ENCODE measurements around the gene KCNQ5.

The KCNQ5 gene

GRCh38 chr6:72784581-72784980, 162.7 kb downstream of the KCNQ5 start:
- no peaks in the 10 kb centered on the region for H3K4me1 ChIP-seq (ENCODE audit: control insufficient read depth, low read depth, low read length)
- no peak overlapping the region for H3K4me3 ChIP-seq (ENCODE audit: low read length)
- no peak overlapping the region for H3K27ac ChIP-seq (ENCODE audit: low read length)
- no peaks in the 10 kb centered on the region for H3K9me3 ChIP-seq (ENCODE audit: control insufficient read depth, low read depth, low read length)
- no peaks in the 10 kb centered on the region for H3K36me3 ChIP-seq (ENCODE audit: control insufficient read depth, low read depth, low read length)
- H3K27me3 ChIP-seq (ENCODE audit: control insufficient read depth, insufficient read depth, low read length): no peaks in the 10 kb centered on the region
- H3K9ac ChIP-seq (ENCODE audit: low read length): no peak overlapping the region

DNA sequence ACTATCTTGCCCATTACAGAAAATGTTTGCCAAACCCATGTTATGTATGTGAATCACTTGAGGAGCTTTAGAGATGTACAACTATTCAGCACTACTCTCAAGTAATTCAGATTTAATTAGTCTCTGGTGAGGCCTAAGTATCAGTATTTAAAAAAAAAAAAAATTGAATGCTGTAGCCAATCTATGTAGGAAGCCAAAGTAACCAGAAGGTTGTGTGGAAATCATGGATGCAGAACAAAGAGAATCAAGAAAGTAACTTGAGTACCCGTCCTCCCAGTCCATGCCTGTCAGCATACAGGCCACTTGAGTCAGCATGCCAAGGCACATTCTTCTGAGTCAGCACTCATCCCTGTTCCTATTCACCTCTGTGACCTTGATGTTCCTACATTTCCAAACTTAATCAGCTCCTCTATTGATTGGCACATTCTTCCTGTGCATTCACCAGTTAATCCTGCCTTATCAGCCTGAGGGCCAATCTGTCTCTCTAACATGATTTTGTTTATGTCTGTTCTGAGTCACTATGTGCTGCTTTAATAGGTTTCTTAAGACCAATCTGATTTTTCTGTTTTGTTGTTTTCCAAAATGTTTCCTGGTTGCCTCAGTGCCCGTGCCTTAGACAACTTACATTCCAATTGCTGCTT, 165.6 kb downstream of the KCNQ5 start:
- Histone ChIP-seq H3K9ac (ENCODE audit: low read length) (no peak overlapping the region), H3K27me3 (ENCODE audit: control insufficient read depth, insufficient read depth, low read length) (no peaks in the 10 kb centered on the region), H3K9me3 (ENCODE audit: control insufficient read depth, low read depth, low read length) (no peaks in the 10 kb centered on the region), H3K4me3 (ENCODE audit: low read length) (no peak overlapping the region), H3K27ac (ENCODE audit: low read length) (no peak overlapping the region), H3K36me3 (ENCODE audit: control insufficient read depth, low read depth, low read length) (no peaks in the 10 kb centered on the region), H3K4me1 (ENCODE audit: control insufficient read depth, low read depth, low read length) (no peaks in the 10 kb centered on the region)

DNA sequence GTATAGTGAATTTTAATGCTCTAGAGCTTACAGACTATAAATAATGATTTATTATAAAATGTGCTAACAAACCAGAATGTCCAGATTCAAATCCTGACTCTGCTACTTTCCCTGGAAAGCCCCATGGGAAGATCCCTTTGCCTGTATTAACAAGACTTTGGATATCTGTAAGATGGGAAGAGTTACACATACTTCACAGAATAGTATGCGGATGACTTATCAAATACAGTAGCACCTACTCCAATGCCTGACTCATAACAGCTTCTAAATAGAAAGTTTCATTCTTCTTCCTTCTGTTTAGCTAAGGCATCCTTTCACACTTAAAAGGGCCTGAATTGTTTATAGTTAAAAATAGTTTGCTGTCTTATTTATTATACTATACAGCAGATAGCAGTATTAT, 166.3 kb downstream of the KCNQ5 start:
- H3K36me3 ChIP-seq (ENCODE audit: control insufficient read depth, low read depth, low read length): no peaks in the 10 kb centered on the region
- no peak overlapping the region for H3K9ac ChIP-seq (ENCODE audit: low read length)
- H3K4me1 ChIP-seq (ENCODE audit: control insufficient read depth, low read depth, low read length): no peaks in the 10 kb centered on the region
- no peak overlapping the region for H3K4me3 ChIP-seq (ENCODE audit: low read length)
- no peaks in the 10 kb centered on the region for H3K27me3 ChIP-seq (ENCODE audit: control insufficient read depth, insufficient read depth, low read length)
- no peaks in the 10 kb centered on the region for H3K9me3 ChIP-seq (ENCODE audit: control insufficient read depth, low read depth, low read length)
- no peak overlapping the region for H3K27ac ChIP-seq (ENCODE audit: low read length)

DNA sequence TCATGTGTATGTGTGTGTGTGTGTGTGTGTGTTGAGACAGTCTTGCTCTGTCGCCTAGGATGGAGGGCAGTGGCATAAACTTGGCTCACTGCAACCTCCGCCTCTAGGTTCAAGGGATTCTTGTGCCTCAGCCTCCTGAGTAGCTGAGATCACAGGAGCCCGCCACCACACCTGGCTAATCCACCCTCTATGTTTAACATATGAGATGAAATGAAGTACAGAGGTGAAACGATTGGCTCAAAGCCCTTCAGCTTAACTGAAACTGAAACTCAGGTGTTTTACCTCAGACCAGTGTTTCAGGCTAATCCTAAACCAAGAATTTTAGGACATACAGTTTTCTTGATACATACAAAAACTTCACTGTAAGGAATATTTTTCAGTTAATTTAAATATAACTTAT, 167.3 kb downstream of the KCNQ5 start:
- Histone ChIP-seq H3K4me1 (ENCODE audit: control insufficient read depth, low read depth, low read length) (no peaks in the 10 kb centered on the region), H3K27me3 (ENCODE audit: control insufficient read depth, insufficient read depth, low read length) (no peaks in the 10 kb centered on the region), H3K36me3 (ENCODE audit: control insufficient read depth, low read depth, low read length) (no peaks in the 10 kb centered on the region), H3K9me3 (ENCODE audit: control insufficient read depth, low read depth, low read length) (no peaks in the 10 kb centered on the region), H3K27ac (ENCODE audit: low read length) (no peak overlapping the region), H3K9ac (ENCODE audit: low read length) (no peak overlapping the region), H3K4me3 (ENCODE audit: low read length) (no peak overlapping the region)

DNA sequence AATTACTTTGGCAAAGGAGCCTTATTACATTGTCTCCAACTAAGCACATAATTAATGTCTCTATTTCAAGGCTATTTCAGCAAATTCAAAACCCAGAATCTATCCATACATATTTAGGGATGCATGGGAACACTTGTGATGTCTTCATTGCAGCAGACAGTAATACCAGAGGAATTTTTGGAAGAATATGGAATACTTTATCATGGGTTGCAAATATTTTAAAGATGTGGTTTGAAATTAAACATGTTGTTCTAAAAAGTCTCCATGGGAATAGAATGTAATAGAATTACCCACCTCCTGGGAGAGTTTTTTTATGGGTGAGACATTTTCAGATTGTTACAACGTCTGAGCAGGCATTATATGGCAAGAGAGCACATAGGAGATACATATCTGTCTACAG, 170.8 kb downstream of the KCNQ5 start:
- no peak overlapping the region for H3K4me3 ChIP-seq (ENCODE audit: low read length)
- H3K4me1 ChIP-seq (ENCODE audit: control insufficient read depth, low read depth, low read length): no peaks in the 10 kb centered on the region
- no peaks in the 10 kb centered on the region for H3K27me3 ChIP-seq (ENCODE audit: control insufficient read depth, insufficient read depth, low read length)
- no peaks in the 10 kb centered on the region for H3K9me3 ChIP-seq (ENCODE audit: control insufficient read depth, low read depth, low read length)
- no peak overlapping the region for H3K27ac ChIP-seq (ENCODE audit: low read length)
- H3K36me3 ChIP-seq (ENCODE audit: control insufficient read depth, low read depth, low read length): no peaks in the 10 kb centered on the region
- no peak overlapping the region for H3K9ac ChIP-seq (ENCODE audit: low read length)

- Histone ChIP-seq H3K4me1 (ENCODE audit: control insufficient read depth, low read depth, low read length) (no peaks in the 10 kb centered on the region), H3K27me3 (ENCODE audit: control insufficient read depth, insufficient read depth, low read length) (no peaks in the 10 kb centered on the region), H3K27ac (ENCODE audit: low read length) (no peak overlapping the region), H3K9me3 (ENCODE audit: control insufficient read depth, low read depth, low read length) (no peaks in the 10 kb centered on the region), H3K36me3 (ENCODE audit: control insufficient read depth, low read depth, low read length) (no peaks in the 10 kb centered on the region), H3K4me3 (ENCODE audit: low read length) (no peak overlapping the region), H3K9ac (ENCODE audit: low read length) (no peak overlapping the region)
These were observed 172.0 kb downstream of the KCNQ5 start for GRCh38 chr6:72793641-72794395.

DNA sequence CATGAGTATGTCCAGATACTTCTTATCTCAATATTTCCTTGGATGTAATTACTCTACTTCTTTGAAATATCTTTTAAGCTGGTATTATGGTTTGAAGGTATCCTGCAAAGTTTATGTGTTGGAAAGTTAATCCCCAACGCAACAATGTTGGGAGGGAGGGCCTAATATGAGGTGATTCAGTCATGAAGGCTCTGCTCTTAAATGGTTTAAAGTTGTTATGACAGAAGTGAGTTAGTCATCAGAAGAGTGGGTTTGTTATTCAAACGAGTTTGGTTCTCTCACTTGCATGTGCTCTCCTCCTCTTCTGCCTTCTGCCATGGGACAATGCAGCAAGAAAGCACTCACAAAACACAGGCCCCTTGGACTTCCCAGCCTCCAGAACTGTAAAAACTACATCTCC, 176.3 kb downstream of the KCNQ5 start:
- Histone ChIP-seq H3K9me3 (ENCODE audit: control insufficient read depth, low read depth, low read length) (no peaks in the 10 kb centered on the region), H3K27ac (ENCODE audit: low read length) (no peak overlapping the region), H3K9ac (ENCODE audit: low read length) (no peak overlapping the region), H3K4me1 (ENCODE audit: control insufficient read depth, low read depth, low read length) (no peaks in the 10 kb centered on the region), H3K27me3 (ENCODE audit: control insufficient read depth, insufficient read depth, low read length) (no peaks in the 10 kb centered on the region), H3K36me3 (ENCODE audit: control insufficient read depth, low read depth, low read length) (no peaks in the 10 kb centered on the region), H3K4me3 (ENCODE audit: low read length) (no peak overlapping the region)

DNA sequence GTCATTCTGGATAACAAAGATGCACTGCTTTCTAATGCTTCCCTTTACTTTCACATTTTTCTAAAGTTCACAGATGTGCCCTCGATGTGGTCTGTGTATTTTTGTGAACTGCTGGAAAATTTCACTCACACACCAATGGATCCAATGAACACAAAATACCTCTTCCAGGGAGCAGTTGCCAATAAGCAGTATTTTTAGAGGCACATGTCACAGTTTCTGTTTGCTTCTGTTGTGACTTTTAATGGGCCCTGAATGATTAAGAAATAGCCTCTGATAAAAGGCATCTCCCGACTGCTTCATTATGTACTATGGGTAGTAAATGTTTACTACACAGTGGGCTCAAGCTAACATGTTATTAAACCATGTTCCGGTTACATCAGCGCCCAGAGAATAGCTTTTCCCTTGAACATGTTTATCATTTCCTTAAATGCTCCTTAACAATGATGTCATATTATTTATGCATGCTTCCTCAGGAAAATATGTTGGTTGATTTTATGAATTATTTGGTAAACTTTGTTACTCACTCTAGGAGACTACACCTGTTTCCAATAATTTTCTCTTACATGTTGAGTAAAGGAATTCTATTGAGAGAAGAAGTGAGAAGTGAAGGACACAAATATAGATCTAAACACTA, 188.0 kb downstream of the KCNQ5 start:
- Histone ChIP-seq H3K9me3 (ENCODE audit: control insufficient read depth, low read depth, low read length) (no peaks in the 10 kb centered on the region), H3K9ac (ENCODE audit: low read length) (no peak overlapping the region), H3K27me3 (ENCODE audit: control insufficient read depth, insufficient read depth, low read length) (no peaks in the 10 kb centered on the region), H3K4me1 (ENCODE audit: control insufficient read depth, low read depth, low read length) (peaks cover 14% of the 10 kb centered on the region), H3K4me3 (ENCODE audit: low read length) (no peak overlapping the region), H3K27ac (ENCODE audit: low read length) (no peak overlapping the region), H3K36me3 (ENCODE audit: control insufficient read depth, low read depth, low read length) (no peaks in the 10 kb centered on the region)

GRCh38 chr6:72810571-72811280, 188.9 kb downstream of the KCNQ5 start:
- Histone ChIP-seq H3K4me3 (ENCODE audit: low read length) (no peak overlapping the region), H3K4me1 (ENCODE audit: control insufficient read depth, low read depth, low read length) (peaks cover 14% of the 10 kb centered on the region), H3K9me3 (ENCODE audit: control insufficient read depth, low read depth, low read length) (no peaks in the 10 kb centered on the region), H3K9ac (ENCODE audit: low read length) (no peak overlapping the region), H3K27ac (ENCODE audit: low read length) (no peak overlapping the region), H3K27me3 (ENCODE audit: control insufficient read depth, insufficient read depth, low read length) (no peaks in the 10 kb centered on the region), H3K36me3 (ENCODE audit: control insufficient read depth, low read depth, low read length) (no peaks in the 10 kb centered on the region)

DNA sequence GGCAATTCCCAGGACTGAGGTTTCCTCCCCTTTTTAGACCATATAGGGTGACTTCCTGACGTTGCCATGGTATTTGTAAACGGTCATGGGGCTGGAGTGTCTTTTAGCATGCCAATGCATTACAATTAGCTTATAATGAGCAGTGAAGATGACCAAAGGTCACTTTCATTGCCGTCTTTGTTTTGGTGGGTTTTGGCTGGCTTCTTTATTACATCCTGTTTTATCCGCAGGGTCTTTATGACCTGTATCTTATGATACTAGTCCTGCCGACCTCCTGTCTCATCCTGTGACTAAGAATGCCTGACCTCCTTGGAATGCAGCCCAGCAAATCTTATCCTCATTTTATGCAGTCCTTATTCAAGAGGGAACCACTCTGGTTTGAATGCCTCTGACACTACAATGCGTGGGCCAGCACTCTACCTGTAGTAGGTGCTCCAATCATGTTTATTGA, 190.1 kb downstream of the KCNQ5 start:
- H3K9ac ChIP-seq (ENCODE audit: low read length): no peak overlapping the region
- H3K27ac ChIP-seq (ENCODE audit: low read length): peak overlapping the region; percentile 26
- H3K9me3 ChIP-seq (ENCODE audit: control insufficient read depth, low read depth, low read length): no peaks in the 10 kb centered on the region
- H3K4me3 ChIP-seq (ENCODE audit: low read length): no peak overlapping the region
- H3K4me1 ChIP-seq (ENCODE audit: control insufficient read depth, low read depth, low read length): peaks cover 14% of the 10 kb centered on the region
- no peaks in the 10 kb centered on the region for H3K36me3 ChIP-seq (ENCODE audit: control insufficient read depth, low read depth, low read length)
- no peaks in the 10 kb centered on the region for H3K27me3 ChIP-seq (ENCODE audit: control insufficient read depth, insufficient read depth, low read length)

DNA sequence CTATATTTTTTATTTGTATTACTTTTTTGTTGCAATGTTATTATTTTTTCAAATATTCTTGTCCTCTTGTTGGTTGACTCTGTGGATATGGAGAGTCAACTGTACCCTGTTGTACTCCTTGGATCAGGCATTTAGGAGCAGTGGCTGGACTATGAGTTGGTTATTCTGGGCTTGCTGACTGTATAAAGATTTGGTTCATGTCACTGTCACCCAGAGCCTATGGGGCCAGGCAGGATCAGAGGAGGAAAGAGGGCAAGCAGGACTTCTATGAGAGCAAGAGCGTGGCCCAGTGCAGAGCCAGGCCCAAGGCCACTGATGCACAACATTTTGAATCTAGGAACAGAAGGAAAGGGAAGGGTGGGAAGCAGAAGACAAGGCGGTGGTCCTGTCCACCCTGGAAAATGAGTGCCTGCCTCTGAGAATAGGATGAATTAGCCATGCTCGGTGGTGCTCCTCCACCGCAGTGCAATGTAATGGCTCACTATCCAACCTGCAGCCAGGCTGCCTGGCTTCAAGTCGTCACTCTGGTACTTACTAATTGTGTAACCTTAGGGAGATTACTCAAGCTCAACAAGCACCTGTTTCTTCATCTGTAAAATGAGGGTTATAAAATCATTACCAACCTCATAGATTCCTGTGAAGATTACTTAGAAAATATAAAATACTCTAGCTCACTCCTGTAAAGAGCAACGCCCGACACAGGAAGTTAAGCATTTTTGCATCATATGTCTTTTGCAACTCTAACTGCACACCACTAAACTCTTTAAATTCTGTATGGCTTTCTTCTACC, 192.1 kb downstream of the KCNQ5 start:
- Histone ChIP-seq H3K9ac (ENCODE audit: low read length) (no peak overlapping the region), H3K27me3 (ENCODE audit: control insufficient read depth, insufficient read depth, low read length) (no peaks in the 10 kb centered on the region), H3K36me3 (ENCODE audit: control insufficient read depth, low read depth, low read length) (no peaks in the 10 kb centered on the region), H3K27ac (ENCODE audit: low read length) (no peak overlapping the region), H3K9me3 (ENCODE audit: control insufficient read depth, low read depth, low read length) (no peaks in the 10 kb centered on the region), H3K4me3 (ENCODE audit: low read length) (no peak overlapping the region), H3K4me1 (ENCODE audit: control insufficient read depth, low read depth, low read length) (peaks cover 14% of the 10 kb centered on the region)

Data from iPS-18a (cell line).